Left renal cortex interstitium (tissue), 4 donors: Measurements from ENCODE around the gene TMEM266. TPM values are rescaled to one million over a fixed set of nuclear protein-coding genes. Genes with fewer than 3 reads are reported as not detected.
A peak's percentile ranks its signal among the peaks of the same experiment; 100 is the strongest.
"Not testable (repeated sequence)": the region's sequence is repeated elsewhere in the genome, so short reads cannot be mapped to it uniquely, and the experiment has no call there.

Experiments
- DNase-seq, 4 donors: peaks; one replicate each; pipeline ENCODE4 v3.0.0-alpha.2; 2013; ENCODE audit warnings: low read depth in 4 of 4, low spot score in 2 of 4, missing footprints in 1 of 4
- polyA plus RNA-seq, 4 donors: library from polyadenylated mRNA; unstranded; fragments of 120-200 nt; gene quantifications; one replicate each; pipeline ENCODE4 v1.2.1, GENCODE V29; 2013; ENCODE audit not compliant: insufficient read length in 4 of 4

TMEM266 gene
- 10 to 100 TPM in 3 of 4 donors, 1 to 10 TPM in 1; 9.3 to 15.1 (median 12.9) TPM for polyA plus RNA-seq

- peak in 2 of 4 donors; percentile 47 to 50 for DNase-seq
These were observed at the start of gene TMEM266 for GRCh38 chr15:76059320-76060117. TSS of gene TMEM266 (plus strand) at chr15:76059985. CDS start at chr15:76134264, 74,279 bp downstream.

GRCh38 chr15:76010613-76011012 lies 49.2 kb upstream of the TMEM266 start:
- no peak for DNase-seq

GRCh38 chr15:76011627-76012551 lies 47.9 kb upstream of the TMEM266 start, which contains the start of gene NRG4:
TSS of gene NRG4 (minus strand) at chr15:76012424. CDS start at chr15:76011230, 1,194 bp downstream.
- no peak for DNase-seq

- DNase-seq: not testable (repeated sequence)
These were observed 46.3 kb upstream of the TMEM266 start for GRCh38 chr15:76013470-76013869.

- DNase-seq: no peak
These were observed 35.6 kb upstream of the TMEM266 start for GRCh38 chr15:76024021-76024768.

- no peak for DNase-seq
These were observed 27.7 kb upstream of the TMEM266 start for GRCh38 chr15:76032046-76032445.

GRCh38 chr15:76033438-76033837 lies 26.3 kb upstream of the TMEM266 start:
- DNase-seq: no peak

- DNase-seq: no peak
These were observed 25.7 kb upstream of the TMEM266 start for GRCh38 chr15:76034111-76034510.

- DNase-seq: no peak
These were observed 24.2 kb upstream of the TMEM266 start for GRCh38 chr15:76035593-76035992.

GRCh38 chr15:76038512-76038911 lies 21.3 kb upstream of the TMEM266 start:
- no peak for DNase-seq

- DNase-seq: not testable (repeated sequence)
These were observed 5.6 kb upstream of the TMEM266 start for GRCh38 chr15:76054201-76054600.

- no peak for DNase-seq
These were observed 2.9 kb upstream of the TMEM266 start for GRCh38 chr15:76056931-76057330.

GRCh38 chr15:76057332-76058000 lies 2.3 kb upstream of the TMEM266 start:
- peak in 2 of 4 donors; percentile 32 to 52 for DNase-seq

- DNase-seq: no peak
These were observed 968 bp upstream of the TMEM266 start for GRCh38 chr15:76058714-76059319.

- DNase-seq: peak in 1 of 4 donors; percentile 13
These were observed 569 bp downstream of the TMEM266 start for GRCh38 chr15:76060118-76060989.

- DNase-seq: no peak
These were observed 1.9 kb downstream of the TMEM266 start for GRCh38 chr15:76061700-76062099.

- DNase-seq: no peak
These were observed 2.5 kb downstream of the TMEM266 start for GRCh38 chr15:76062286-76062685.

- DNase-seq: no peak
These were observed 4.6 kb downstream of the TMEM266 start for GRCh38 chr15:76064375-76064774.
